Natural killer cell (primary cell): ENCODE results near the gene PDE4D. TPM values are rescaled to one million over a fixed set of nuclear protein-coding genes. Genes with fewer than 3 reads are reported as not detected.

Source experiments
- ATAC-seq, 3 donors: fragments of 150-1000 bp in 2 of 3; fragments of 200-7000 bp in 1 of 3; cut with Tn5 transposase; 1 replicate in 1 of 3; 2 replicates in 2 of 3; pipeline ENCODE4 v1.10.0; 2021; ENCODE audit warnings: mild to moderate bottlenecking in 2 of 3, moderate library complexity in 2 of 3
- DNase-seq, 2 donors: peaks; one replicate each; pipeline versions ENCODE4 v3.0.0 to v3.0.0-alpha.2; 2013 to 2021; ENCODE audit warnings: mixed read lengths in 1 of 2
- H3K27ac ChIP-seq: one replicate; pipeline ENCODE4 v1.5.1; 2013; ENCODE audit warnings: mild to moderate bottlenecking, low read length
- H3K27me3 ChIP-seq: one replicate; pipeline ENCODE4 v1.6.1; 2013; ENCODE audit warnings: low read length; ENCODE audit not compliant: control insufficient read depth, insufficient read depth
- H3K36me3 ChIP-seq: one replicate; pipeline ENCODE4 v1.6.1; 2013; ENCODE audit warnings: low read length; ENCODE audit not compliant: control insufficient read depth, insufficient read depth
- H3K4me1 ChIP-seq: one replicate; pipeline ENCODE4 v1.6.1; 2013; ENCODE audit warnings: low read length; ENCODE audit not compliant: control insufficient read depth, insufficient read depth
- H3K4me3 ChIP-seq: one replicate; pipeline ENCODE4 v1.5.1; 2013; ENCODE audit warnings: low read length
- H3K9me3 ChIP-seq: one replicate; pipeline ENCODE4 v1.6.1; 2013; ENCODE audit warnings: low read length; ENCODE audit not compliant: control insufficient read depth, insufficient read depth
- H3K27ac Mint-ChIP-seq, 2 donors: one replicate each; pipeline ENCODE4 v1.8.0; 2022; ENCODE audit warnings: mild to moderate bottlenecking in 2 of 2, mixed read lengths in 2 of 2, moderate library complexity in 1 of 2
- H3K27me3 Mint-ChIP-seq, 2 donors: one replicate each; pipeline ENCODE4 v1.8.0; 2022; ENCODE audit warnings: low read depth in 2 of 2, mixed read lengths in 2 of 2
- H3K36me3 Mint-ChIP-seq: one replicate; pipeline ENCODE4 v1.8.0; 2022; ENCODE audit warnings: mixed read lengths
- H3K4me1 Mint-ChIP-seq, 2 donors: one replicate each; pipeline ENCODE4 v1.8.0; 2022; ENCODE audit warnings: mixed read lengths in 2 of 2
- H3K4me3 Mint-ChIP-seq: one replicate; pipeline ENCODE4 v1.8.0; 2022; ENCODE audit warnings: mild to moderate bottlenecking, moderate library complexity, mixed read lengths
- H3K9me3 Mint-ChIP-seq, 2 donors: one replicate each; pipeline ENCODE4 v1.8.0; 2022; ENCODE audit warnings: mixed read lengths in 2 of 2
- CTCF ChIP-seq: fragments of 200-600 bp; IDR thresholded peaks from one replicate; pipeline ENCODE4 v1.8.0; 2022; ENCODE audit warnings: antibody characterized with exemption
- WGBS: methylation state at CpG from one replicate; pipeline ENCODE4 v1.1.7; 2013; ENCODE audit warnings: missing lambda C conversion rate; ENCODE audit not compliant: insufficient coverage; 5-methylcytosine and 5-hydroxymethylcytosine counted together
- intact Hi-C: fragments of 100-400 bp; cut with micrococcal nuclease; formaldehyde crosslinking; loops from one replicate; pipeline ENCODE4 v1.14.2; 2022
- total RNA-seq, 4 donors: library from RNA; stranded (reverse); fragments of 120-200 nt in 1 of 4; gene quantifications; one replicate each; pipeline versions ENCODE4 v1.2.3 to v1.2.4, GENCODE V29; 2013 to 2022

PDE4D gene
- total RNA-seq, 3 donors from 2014 or later (not counting 1 experiment from before 2014, with no cell fraction given) = 109 to 170 (median 116) TPM

GRCh38 chr5:58938563-58939424 lies 954.7 kb downstream of the PDE4D start:
- no peaks in the 10 kb centered on the region for H3K9me3 ChIP-seq
- DNase-seq (no peak), ATAC-seq (no peak)
- no peak overlapping the region for H3K4me3 ChIP-seq
- no peaks in the 10 kb centered on the region for H3K9me3 Mint-ChIP-seq
- no peak for TF ChIP-seq CTCF
- no peaks in the 10 kb centered on the region for H3K36me3 ChIP-seq
- intact Hi-C loops = no loop called here
- no peak overlapping the region for H3K4me3 Mint-ChIP-seq
- 90% methylated on average over 10 of the region's 10 CpGs for WGBS
- no peak overlapping the region for H3K27ac ChIP-seq
- no peaks in the 10 kb centered on the region for H3K36me3 Mint-ChIP-seq
- no peak overlapping the region for H3K27ac Mint-ChIP-seq
- H3K27me3 ChIP-seq = no peaks in the 10 kb centered on the region
- H3K4me1 Mint-ChIP-seq = no peaks in the 10 kb centered on the region
- H3K27me3 Mint-ChIP-seq = peaks cover 19 to 34% of the 10 kb centered on the region in 2 donors
- no peaks in the 10 kb centered on the region for H3K4me1 ChIP-seq

DNA sequence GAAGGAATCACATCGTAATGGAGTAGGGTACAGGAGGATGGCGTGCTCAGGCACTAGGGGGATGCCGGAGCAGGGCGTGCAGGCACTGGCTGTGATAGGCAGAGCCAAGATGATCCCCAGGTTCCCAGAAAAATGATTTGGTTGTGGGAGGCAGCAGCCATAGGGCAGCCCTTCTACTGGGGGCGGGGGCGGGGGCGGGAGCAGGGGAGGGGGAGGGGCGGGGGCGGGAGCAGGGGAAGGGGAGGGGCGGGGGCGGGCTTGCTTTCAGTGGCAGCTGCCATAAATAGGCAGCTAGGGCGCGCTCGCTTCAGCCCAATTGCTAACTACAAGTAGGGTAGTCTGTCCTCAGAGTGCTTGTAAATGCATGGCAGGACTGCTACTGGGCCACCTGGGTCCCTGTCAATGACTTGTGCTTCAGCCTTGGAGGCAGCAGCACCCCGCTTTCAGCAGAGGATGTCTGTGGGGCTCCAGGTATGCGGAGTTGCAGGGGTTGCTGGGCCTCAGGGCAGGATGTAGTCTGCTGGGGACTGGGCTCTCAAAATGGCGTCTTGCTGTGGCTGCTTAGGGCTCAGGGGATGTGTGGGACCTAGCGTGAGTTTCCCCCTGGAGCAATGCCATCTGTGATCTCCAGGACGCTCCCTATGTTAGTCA lies 956.4 kb downstream of the PDE4D start:
- Histone ChIP-seq H3K4me1 (no peaks in the 10 kb centered on the region), H3K4me3 (no peak overlapping the region), H3K27ac (no peak overlapping the region), H3K9me3 (no peaks in the 10 kb centered on the region), H3K36me3 (no peaks in the 10 kb centered on the region), H3K27me3 (no peaks in the 10 kb centered on the region)
- TF ChIP-seq CTCF = no peak
- DNase-seq (no peak), ATAC-seq (no peak)
- Mint-ChIP-seq H3K27ac (no peak overlapping the region), H3K4me1 (no peaks in the 10 kb centered on the region), H3K9me3 (no peaks in the 10 kb centered on the region), H3K36me3 (no peaks in the 10 kb centered on the region), H3K27me3 (peaks cover 24 to 32% of the 10 kb centered on the region in 2 donors), H3K4me3 (no peak overlapping the region)
- intact Hi-C loops = no loop called here
- WGBS = 93% methylated on average over 14 of the region's 19 CpGs

GRCh38 chr5:58934629-58935097 lies 958.9 kb downstream of the PDE4D start:
- WGBS = 94% methylated on average over 3 of the region's 3 CpGs
- no peaks in the 10 kb centered on the region for H3K4me1 Mint-ChIP-seq
- H3K9me3 Mint-ChIP-seq = no peaks in the 10 kb centered on the region
- no peak for TF ChIP-seq CTCF
- intact Hi-C loops = no loop called here
- H3K4me3 Mint-ChIP-seq = no peak overlapping the region
- Histone ChIP-seq H3K27me3 (no peaks in the 10 kb centered on the region), H3K4me1 (no peaks in the 10 kb centered on the region), H3K4me3 (no peak overlapping the region), H3K27ac (no peak overlapping the region), H3K9me3 (no peaks in the 10 kb centered on the region), H3K36me3 (no peaks in the 10 kb centered on the region)
- H3K27ac Mint-ChIP-seq = no peak overlapping the region
- DNase-seq (peak in 1 of 2 donors; percentile 11), ATAC-seq (no peak)
- no peaks in the 10 kb centered on the region for H3K36me3 Mint-ChIP-seq
- peaks cover 28 to 39% of the 10 kb centered on the region in 2 donors for H3K27me3 Mint-ChIP-seq
